HFFc6 (cell line): ENCODE measurements around the gene DBH. TPM values are rescaled to one million over a fixed set of nuclear protein-coding genes. Genes with fewer than 3 reads are reported as not detected.

Experiments
- DNase-seq: peaks from one replicate; pipeline ENCODE4 v3.0.0-alpha.2; 2018
- H3K27ac Mint-ChIP-seq: 2 replicates; pipeline ENCODE4 v1.8.0; 2020; ENCODE audit warnings: mild to moderate bottlenecking, mixed read lengths
- H3K27me3 Mint-ChIP-seq: 2 replicates; pipeline ENCODE4 v1.8.0; 2021; ENCODE audit warnings: mild to moderate bottlenecking, moderate library complexity, mixed read lengths; ENCODE audit not compliant: insufficient read depth
- H3K36me3 Mint-ChIP-seq: 2 replicates; pipeline ENCODE4 v1.8.0; 2021; ENCODE audit warnings: low read depth, mixed read lengths
- H3K4me1 Mint-ChIP-seq: 2 replicates; pipeline ENCODE4 v1.8.0; 2020; ENCODE audit warnings: low read depth, mixed read lengths
- H3K4me3 Mint-ChIP-seq: 2 replicates; pipeline ENCODE4 v1.8.0; 2020; ENCODE audit warnings: mild to moderate bottlenecking, moderate library complexity, mixed read lengths
- H3K9me3 Mint-ChIP-seq: 2 replicates; pipeline ENCODE4 v1.8.0; 2020; ENCODE audit warnings: mild to moderate bottlenecking, mixed read lengths
- CTCF ChIP-seq: fragments of 200-600 bp; sonication (generic); IDR thresholded peaks from 2 replicates; pipeline ENCODE4 v1.5.0; 2021; ENCODE audit warnings: antibody characterized with exemption, mild to moderate bottlenecking
- total RNA-seq, 6 experiments: library from RNA; stranded (reverse); fragmentation: NEBNext Ultra II Directional; extraction: Animal tissue kit (Norgen Biotek cat#: 25700); gene quantifications; 2 replicates in 1 of 6; 3 replicates in 5 of 6; pipeline ENCODE4 v1.2.3, GENCODE V29; 2021

DBH gene
- total RNA-seq, 6 experiments from 2014 or later, result not detected

- H3K27ac Mint-ChIP-seq, result no peak overlapping the region
- H3K4me3 Mint-ChIP-seq, result no peak overlapping the region
- no peaks in the 10 kb centered on the region for H3K4me1 Mint-ChIP-seq
- H3K9me3 Mint-ChIP-seq, result no peaks in the 10 kb centered on the region
- DNase-seq, result no peak
- TF ChIP-seq CTCF, result no peak
- H3K27me3 Mint-ChIP-seq, result peaks cover 65% of the 10 kb centered on the region
- H3K36me3 Mint-ChIP-seq, result no peaks in the 10 kb centered on the region
Measured at GRCh38 chr9:133637451-133638055, 1.4 kb downstream of the DBH start.

- DNase-seq, result no peak
- Mint-ChIP-seq H3K4me3 (no peak overlapping the region), H3K27ac (no peak overlapping the region), H3K4me1 (no peaks in the 10 kb centered on the region), H3K9me3 (no peaks in the 10 kb centered on the region), H3K27me3 (peaks cover 70% of the 10 kb centered on the region), H3K36me3 (no peaks in the 10 kb centered on the region)
- no peak for TF ChIP-seq CTCF
Measured at GRCh38 chr9:133638076-133638475, 1.9 kb downstream of the DBH start.

- Mint-ChIP-seq H3K27ac (no peak overlapping the region), H3K27me3 (peaks cover 70% of the 10 kb centered on the region), H3K9me3 (no peaks in the 10 kb centered on the region), H3K4me3 (no peak overlapping the region), H3K36me3 (no peaks in the 10 kb centered on the region), H3K4me1 (no peaks in the 10 kb centered on the region)
- DNase-seq, result no peak
- no peak for TF ChIP-seq CTCF
Measured at GRCh38 chr9:133638711-133639110, 2.5 kb downstream of the DBH start.

GRCh38 chr9:133639613-133640012, 3.5 kb downstream of the DBH start:
- H3K27me3 Mint-ChIP-seq, result peaks cover 69% of the 10 kb centered on the region
- no peak overlapping the region for H3K4me3 Mint-ChIP-seq
- no peak for DNase-seq
- no peaks in the 10 kb centered on the region for H3K9me3 Mint-ChIP-seq
- H3K27ac Mint-ChIP-seq, result no peak overlapping the region
- TF ChIP-seq CTCF, result no peak
- no peaks in the 10 kb centered on the region for H3K4me1 Mint-ChIP-seq
- no peaks in the 10 kb centered on the region for H3K36me3 Mint-ChIP-seq

- Mint-ChIP-seq H3K9me3 (no peaks in the 10 kb centered on the region), H3K27ac (no peak overlapping the region), H3K4me1 (no peaks in the 10 kb centered on the region), H3K27me3 (peaks cover 69% of the 10 kb centered on the region), H3K4me3 (no peak overlapping the region), H3K36me3 (no peaks in the 10 kb centered on the region)
- TF ChIP-seq CTCF, result no peak
- DNase-seq, result no peak
Measured at GRCh38 chr9:133640160-133640559, 4.0 kb downstream of the DBH start.
